Stimulated activated CD4-positive, alpha-beta T cell treated with anti-CD3 and anti-CD28 coated beads, TNF-alpha, amount 100 ng/mL, for 4 hours (primary cell): ENCODE measurements around the gene ITK.

Experiments used
- DNase-seq, 3 experiments: peaks; one replicate each; pipeline ENCODE4 v3.0.0-alpha.2; 2020; ENCODE audit warnings: low read depth in 3 of 3

Gene ITK

DNA sequence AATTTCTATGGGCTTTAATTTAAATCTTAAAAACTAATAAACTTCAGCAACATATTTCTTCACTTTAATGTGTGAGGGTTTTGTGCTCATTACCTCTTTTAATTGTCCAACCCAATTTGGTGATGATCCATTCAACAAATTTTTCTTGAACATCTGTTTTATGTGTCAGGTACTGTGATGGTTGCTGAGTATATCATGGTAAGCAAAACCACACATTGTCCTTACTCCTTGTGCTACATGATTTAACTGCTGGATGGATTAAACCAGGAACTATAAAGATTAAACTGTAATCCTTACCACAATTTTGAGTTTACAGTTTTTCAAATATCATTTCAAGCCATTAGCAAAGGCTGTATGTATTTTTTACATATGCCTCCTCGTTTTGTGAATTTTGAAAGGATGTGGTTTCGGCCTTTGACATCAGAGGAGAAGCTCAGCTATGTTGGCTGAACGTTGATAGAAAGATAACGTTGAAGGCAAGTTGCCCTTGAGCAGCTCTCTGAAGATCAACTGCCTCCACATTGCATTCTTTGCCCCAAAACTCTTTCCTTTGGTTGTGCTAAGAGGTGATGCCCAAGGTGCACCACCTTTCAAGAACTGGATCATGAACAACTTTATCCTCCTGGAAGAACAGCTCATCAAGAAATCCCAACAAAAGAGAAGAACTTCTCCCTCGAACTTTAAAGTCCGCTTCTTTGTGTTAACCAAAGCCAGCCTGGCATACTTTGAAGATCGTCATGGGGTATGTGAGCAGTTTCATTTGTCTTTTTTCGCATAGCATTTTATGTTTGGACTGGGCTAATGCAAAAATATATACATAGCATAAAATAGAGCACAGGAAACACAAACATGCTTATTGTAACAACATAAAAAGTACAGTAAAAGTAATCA lies at the start of gene ITK:
Gene ITK, plus strand, starts transcription at position 467 of the 891 bp plus-strand sequence. Its CDS starts 138 bp downstream, at position 605.
- no peak for DNase-seq

DNA sequence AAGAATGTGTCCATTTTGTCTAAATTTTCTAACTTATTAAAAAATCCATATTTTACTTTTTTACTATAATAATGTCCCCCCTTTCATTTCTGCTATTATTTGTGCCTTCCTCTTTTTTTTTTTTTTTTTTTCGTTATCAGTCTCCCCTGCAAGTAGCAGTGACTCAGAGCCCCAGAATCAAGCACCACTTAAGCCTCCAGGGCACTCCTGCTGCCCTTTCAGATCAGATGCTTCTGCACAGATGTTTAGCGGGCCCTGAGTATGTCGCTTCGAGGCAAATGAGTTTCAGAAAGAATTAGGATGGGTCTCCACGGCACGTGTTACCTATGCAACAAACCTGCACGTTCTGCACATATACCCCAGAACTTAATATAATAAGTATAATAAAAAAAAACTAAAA lies 49.7 kb upstream of the ITK start:
- no peak for DNase-seq

DNA sequence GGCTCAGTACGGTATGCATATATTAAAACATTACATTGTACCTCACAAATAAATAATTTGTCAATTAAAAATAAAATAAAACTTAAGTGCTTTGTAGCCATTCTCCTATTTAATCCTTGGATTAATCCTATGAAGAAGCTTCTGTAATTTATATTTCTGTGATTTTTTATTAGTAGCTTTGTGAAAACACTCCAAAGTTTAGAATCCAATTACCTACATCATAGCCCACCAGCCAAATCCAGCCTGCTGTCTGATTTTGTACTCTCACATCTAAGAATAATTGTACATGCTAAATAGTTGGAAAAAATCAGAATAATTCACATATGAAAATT lies 48.4 kb upstream of the ITK start:
- no peak for DNase-seq

DNA sequence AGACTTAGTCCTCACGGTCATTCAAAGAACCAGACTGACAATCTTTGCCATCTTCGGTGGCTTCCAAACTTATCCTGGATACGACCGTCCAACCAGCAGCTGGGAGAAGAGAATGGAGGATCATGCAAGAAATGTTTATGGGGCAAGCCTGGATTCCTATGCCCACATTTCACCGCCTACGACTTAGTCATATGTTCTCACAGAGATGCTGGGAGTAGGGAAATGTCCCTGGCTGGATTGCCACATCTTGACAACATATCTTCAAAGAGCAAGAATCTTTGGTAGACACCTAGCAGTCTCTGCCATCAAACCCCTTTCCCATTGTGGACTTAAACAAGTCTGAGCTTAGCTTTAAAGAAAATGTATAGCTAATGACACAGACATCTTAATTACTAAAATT lies 42.9 kb upstream of the ITK start:
- DNase-seq, result no peak

DNA sequence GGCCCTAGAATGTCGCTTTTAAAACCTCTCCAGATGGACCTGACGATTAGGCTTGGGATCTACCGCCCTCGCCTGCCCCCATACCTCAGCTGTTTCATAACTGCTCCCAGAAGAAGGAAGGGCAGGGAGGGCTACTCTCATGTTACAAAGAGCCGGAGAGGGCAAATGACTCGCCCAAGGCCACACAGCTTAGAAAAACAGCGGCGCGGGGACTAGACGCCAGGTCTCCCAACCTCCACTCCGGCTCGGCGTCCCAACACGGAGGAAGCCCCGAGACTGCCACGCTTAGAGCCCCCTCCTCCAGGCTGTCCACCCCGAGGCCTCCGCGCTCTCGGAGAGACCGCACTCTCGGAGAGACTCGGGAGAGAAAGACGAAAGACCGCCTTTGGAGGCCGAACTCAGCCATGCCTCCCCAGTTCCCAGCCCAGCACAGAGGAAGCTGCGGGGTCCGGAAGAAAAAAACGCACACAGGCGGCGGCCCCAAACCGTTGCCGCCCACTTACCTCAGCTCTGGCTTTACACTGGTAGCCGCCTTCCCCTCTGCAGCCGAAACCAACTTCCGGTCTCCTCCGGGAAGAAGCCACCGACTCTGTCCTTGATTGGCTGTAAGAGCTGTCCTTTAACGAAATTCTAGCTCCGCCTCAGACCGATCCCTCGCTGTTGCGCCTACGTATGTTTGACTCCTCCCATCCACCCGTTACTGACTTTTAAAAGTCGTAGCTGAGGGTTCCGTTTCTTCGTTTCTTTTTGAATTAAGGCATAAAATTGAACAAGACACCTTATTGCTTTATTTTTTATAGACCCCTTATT lies 38.1 kb upstream of the ITK start, which contains the start of gene MED7:
Gene MED7, minus strand, starts transcription at position 549 of the 810 bp plus-strand sequence. CDS start 3,434 bp downstream, outside the sequence.
- DNase-seq, result peak; percentile 59 to 86 (median 84)

DNA sequence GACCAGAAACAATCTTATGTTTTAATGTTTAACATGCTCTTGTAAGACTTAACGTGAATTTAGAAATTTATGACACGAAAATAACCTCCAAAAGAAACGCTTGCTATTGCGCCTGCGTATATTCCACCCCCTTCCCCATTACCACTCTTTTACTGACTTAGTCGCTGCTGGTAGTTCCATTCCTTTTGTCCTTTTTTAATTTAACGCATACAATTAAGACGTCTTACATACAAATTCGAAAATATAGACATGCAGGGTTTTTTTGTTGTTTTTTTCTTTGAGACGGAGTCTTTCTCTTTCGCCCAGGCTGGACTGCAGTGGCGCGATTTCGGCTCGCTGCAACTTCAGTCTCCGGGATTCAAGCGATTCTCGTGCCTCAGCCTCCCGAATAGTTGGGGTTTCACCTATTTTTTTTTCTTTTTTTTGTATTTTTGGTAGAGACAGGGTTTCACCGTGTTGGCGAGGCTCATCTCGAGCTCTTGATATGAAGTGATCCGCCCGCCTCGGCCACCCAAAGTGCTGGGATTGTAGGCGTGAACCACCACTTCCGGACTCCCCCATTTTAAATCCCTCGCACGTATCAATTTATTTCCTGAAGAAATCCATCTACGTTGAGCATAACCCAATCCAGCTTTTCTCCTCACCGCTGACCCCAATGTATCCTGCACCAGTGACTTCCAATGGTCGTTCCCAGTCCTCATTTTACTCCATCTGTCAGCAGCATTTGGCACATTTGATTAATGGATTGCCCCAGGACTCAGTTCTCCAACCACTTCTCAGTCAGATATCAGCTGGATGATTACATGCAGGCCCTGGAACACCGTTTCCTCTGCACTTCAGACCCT lies 37.3 kb upstream of the ITK start:
- no peak for DNase-seq

DNA sequence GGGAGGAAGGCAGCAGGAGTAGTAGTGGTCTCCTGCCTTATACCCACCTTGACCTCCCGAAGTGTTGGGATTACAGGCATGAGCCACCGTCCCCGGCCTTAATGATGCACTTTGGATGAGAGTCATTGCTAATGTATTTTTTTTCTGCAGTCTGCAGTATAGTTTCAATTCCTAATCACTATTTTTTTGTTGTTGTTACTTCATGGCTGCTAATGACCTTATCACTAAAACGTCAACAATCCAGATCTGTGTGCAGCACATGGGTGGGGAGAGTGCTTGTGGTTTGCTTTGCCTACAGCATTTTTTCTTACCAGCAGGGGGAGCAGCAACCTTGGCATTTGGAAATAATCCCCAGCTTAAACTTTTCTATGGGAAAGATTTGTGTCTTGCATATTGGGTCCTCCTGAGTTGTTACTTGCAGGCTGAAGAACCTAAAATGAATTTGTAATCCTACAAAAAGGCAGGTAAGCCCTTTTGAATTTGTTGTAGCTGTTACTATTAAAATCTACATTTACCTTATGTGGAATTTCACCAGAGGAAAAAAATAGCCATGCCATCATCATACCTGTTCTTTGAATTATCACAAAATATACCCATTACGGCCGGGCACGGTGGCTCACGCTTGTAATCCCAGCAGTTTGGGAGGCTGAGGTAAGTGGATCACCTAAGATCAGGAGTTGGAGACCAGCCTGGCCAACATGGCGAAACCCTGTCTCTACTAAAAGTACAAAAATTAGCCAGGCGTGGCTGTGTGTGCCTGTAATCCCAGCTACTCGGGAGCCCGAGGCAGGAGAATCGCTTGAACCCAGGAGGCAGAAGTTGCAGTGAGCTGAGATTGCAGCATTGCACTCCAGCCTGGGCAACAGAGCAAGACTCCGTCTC lies 31.7 kb upstream of the ITK start:
- DNase-seq, result peak; percentile 39 to 82 (median 68)

DNA sequence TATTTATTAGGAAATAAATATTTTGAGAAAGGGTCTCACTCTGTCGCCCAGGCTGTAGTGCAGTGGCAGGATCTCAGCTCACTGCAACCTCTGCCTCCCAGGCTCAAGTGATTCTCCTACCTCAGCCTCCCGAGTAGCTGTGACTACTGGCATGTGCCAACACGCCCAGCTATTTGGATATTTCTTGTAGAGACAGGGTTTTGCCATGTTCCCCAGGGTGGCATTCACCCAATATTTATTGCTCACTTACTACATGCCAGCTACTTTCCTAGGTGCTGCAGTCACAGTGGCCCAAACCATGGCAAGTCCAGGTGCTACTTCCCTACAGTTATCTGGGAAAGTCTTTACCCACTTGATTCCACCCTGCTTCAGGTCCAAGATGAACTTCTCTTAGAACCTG lies 29.6 kb upstream of the ITK start:
- DNase-seq, result no peak

DNA sequence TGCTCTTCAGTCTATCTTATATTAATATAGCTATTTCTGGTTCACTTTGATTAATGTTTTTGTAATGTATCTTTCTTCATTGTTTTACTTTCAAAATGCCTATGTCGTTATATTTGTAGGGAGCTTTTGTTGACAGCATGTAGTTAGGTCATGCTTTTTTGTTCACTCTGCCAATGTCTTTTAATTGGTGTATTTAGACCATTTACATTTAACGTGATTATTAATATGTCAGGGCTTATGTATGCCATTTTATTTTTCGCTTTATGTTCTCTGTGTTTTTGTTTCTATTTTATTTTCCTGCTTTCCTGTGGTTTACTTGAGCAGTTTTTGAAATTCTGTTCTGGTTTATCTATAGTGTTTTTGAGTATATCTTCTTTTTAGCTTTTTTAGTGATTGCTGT lies 25.3 kb upstream of the ITK start:
- DNase-seq, result no peak

DNA sequence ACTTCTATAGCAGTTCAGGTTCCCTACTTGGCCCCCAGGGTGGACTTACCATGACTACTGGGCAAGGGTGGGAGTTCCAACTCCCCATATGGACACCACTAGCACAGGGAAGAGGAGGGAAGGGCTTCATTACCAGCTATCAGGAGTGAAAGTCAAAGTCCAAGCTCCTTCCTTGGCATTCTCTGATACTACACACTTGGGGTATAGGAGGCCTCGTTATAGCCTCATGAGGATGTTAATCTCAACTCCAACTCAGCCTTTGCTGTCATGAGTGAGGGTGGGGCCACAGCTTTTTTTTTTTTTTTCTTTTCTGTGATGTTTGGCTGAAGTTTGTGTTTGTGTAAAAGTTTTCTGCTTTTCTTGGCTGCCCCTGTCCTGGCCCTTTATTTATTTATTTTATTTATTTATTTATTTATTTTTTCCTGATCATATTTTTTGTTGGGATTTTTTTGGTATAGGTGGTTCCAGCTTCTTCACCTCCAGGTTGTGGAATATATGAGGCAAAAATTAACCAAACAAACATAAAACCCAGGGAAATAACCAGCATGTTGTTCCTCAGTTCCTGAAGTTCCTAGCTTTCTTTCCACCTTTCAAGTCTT lies 23.2 kb upstream of the ITK start:
- no peak for DNase-seq

DNA sequence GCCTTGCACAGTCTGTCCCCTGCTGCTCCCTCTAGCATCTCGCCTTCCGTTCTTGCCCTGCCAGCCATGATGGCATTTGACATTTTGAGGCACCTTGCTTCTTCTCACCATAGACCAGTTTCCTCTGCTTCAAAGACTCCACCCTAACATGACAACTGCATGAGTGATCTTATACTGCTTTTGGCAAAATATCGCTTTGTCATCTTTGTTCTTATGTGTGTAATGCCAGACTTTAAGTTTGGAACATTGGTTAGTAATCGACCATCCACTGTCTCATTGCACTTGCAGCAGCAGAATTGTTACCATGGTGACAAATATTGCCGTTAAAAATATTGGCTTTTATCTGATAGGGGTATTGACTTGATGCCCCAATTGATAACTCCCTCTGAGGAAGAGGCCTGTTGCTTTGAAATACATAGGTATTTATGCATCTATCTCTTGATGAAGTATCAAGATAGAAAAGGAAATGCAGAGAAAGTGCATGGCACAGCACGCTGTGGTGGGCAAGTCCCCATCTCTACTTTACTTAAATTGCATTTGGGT lies 21.4 kb upstream of the ITK start:
- DNase-seq, result no peak

DNA sequence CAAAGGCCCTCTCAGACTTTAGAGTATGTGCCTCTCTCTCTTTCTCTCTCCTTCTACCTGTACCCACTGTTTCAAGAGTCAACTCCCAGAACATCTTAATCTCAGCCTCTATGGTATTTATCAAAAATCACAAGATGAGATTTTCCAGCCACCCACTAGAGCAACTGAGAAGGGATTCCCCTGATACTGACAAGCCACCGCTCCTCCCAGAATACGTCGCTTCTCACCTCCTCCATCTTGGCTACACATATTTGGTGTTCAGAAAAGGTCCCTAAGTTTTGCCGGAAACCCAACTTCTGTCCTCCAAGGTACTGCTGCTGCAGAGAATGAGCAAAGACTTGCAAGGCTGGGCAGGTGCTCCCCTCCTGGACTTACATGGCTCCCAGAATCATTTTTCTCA lies 20.6 kb upstream of the ITK start:
- no peak for DNase-seq

DNA sequence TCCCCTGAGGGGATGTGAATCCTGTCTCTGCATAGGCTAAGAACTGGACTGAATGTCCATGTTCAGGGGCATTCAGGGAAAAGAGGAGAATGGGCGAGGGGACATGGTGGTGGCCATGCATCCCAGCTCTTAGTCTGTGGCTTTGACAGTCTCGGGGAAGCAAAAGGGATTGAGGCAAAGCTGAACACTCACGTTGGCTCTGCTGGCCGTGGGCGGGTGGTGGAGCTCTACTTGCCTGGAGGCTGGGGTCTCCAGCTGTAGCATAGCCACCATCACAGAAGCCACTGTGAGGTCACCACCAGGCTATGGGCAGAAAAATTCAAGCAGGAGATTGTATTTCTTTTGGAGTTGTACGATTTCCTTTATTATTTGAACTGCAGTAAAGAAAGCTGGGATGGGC lies 18.6 kb upstream of the ITK start:
- no peak for DNase-seq

DNA sequence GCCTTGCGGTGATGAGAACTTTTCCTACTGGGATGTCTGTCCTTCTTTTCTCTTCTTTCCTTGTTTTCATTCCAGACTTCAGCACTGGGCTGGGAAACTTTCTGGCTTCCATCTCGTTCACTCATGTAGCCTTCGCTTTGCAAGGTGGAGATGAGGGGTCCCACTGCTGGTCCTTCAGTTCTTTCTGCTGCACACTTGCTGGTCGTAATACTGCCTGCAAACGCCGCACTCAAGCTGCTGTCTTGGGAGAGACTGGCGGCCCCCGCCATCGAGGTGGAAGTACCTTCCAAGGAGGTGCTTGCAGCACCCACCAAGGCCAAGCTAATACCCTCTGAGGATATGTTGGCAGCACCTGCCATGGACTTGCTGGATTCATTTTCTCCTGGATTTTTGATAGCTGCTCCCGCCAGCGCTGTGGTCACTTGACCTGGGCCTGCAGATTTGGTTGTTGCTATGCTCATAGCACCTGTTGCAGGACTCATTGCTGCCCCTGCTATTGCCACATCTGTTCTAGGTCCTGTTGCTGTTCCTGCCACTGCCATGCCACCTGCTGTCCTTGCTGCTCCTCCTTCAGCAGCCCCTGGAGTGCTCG lies 17.6 kb upstream of the ITK start:
- no peak for DNase-seq

DNA sequence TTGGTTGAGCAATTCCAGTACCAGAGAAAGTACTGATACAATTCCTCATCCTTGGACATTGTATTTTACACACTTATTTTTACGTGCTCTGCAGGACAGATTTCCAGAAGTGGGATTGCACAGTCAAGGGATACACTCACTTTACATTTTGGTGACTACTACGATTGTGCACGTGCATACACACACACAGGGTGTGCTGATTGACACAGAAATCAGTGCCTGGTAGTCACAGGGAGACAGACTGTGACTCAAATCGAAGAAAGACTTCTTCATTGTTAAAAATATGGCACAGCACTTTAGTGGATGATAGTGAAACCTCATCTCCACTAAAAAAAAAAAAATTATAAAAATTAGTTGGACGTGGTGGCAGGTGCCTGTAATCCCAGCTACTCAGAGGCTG lies 16.1 kb upstream of the ITK start:
- no peak for DNase-seq

DNA sequence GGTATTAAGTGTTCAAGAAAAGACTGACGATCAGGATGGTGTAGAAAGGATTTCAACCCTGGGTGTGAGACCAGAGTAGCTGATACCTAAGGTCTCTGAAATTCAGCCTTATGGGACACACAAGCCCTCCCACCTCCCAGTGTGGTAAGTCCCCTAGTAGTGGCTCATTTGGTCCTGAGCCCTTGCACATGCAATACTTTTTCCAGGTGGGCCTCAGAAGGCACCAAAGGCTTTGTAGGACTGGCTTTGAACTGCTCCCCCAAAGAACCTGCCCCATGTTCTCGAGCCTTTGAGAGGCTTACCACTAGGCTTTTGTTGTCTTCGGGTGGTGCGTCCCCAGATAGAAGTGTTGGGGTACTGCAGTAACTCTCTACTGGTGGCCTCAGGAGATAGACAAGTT lies 15.4 kb upstream of the ITK start:
- no peak for DNase-seq

DNA sequence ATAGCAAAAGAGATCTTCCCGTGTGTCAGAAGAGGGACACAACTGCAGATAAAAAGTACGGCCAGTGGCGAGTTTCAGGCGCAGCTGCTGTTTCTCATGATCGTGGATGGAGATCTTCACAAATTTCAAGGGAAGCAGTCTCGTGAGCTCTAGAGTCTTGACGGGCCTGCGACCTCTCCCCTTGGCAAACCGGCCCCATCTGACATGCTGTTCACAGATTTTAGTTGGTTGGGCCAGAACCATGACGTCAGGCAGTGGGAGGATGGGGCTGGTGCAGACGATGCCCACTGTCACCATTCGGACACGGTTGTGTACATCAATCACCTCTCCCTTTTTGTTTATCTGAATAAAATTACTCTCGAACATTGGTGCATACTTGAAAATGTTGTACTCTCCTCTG lies 15.0 kb upstream of the ITK start:
- no peak for DNase-seq

DNA sequence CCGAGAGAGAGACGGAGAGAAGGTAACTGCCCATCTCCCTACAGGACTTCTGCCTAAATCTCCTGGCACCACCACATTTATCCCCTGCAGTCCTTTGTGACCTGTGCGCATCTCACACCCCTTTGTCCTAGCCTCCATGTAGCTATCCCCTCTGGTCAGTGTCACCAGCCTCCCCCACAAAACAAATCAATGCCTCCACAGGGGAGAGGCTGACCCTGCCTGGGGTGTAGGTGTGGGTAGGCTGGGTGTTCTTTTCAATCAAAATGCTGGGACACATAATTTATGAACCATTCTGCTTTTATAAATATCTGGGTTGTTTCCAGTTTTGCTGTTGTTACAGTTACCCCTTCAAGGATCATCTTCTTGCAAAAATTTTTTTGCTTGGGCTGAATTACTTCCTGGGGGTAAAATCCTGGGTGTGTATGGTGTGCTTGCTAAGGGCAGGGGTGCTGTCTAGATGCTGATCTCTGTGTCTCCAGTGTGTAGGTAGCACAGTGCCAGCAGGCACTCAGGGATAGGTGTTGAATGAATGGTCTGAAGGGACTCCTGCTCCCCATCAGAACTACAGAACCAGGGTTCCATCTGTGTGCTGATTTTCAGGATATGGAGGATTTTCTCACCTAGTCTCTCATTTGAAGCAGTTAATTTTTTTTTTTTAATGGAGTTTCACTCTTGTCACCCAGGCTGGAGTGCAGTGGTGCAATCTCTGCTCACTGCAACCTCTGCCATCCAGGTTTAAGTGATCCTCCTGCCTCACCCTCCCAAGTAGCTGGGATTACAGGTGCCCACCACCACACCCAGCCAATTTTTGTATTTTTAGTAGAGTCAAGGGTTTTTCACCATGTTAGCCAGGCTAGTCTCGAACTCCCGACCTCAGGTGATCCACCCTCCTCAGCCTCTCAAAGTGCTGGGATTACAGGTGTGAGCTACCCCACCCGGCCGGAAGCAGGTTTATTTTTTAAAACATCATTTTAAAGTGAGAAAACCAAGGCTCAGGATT lies 14.1 kb upstream of the ITK start, which contains the start of gene GARIN3:
Gene GARIN3, minus strand, starts transcription at position 51 of the 1,000 bp plus-strand sequence. CDS start 96 bp downstream, outside the sequence.
- no peak for DNase-seq
